ENCODE data around the gene PLEKHA1.
A peak's percentile ranks its signal among the peaks of the same experiment; 100 is the strongest.

The PLEKHA1 gene

GRCh38 chr10:122463466-122464249 lies 89.2 kb downstream of the PLEKHA1 start:
- DNase-seq, result no peak

- DNase-seq, result no peak
Observed at GRCh38 chr10:122464250-122464510, 89.7 kb downstream of the PLEKHA1 start.

- DNase-seq, result no peak
Observed at GRCh38 chr10:122464586-122464985, 90.1 kb downstream of the PLEKHA1 start.

GRCh38 chr10:122465401-122466040 lies 91.0 kb downstream of the PLEKHA1 start:
- DNase-seq, result no peak

GRCh38 chr10:122466951-122467381 lies 92.5 kb downstream of the PLEKHA1 start:
- DNase-seq, result no peak

GRCh38 chr10:122467701-122468100 lies 93.2 kb downstream of the PLEKHA1 start:
- DNase-seq, result no peak

GRCh38 chr10:122468307-122468925 lies 93.9 kb downstream of the PLEKHA1 start:
- no peak for DNase-seq

- DNase-seq, result peak; percentile 13
Observed at GRCh38 chr10:122468926-122469781, 94.6 kb downstream of the PLEKHA1 start.

GRCh38 chr10:122469848-122470247 lies 95.3 kb downstream of the PLEKHA1 start:
- DNase-seq, result no peak

GRCh38 chr10:122471531-122472177 lies 97.1 kb downstream of the PLEKHA1 start:
- DNase-seq, result no peak

GRCh38 chr10:122473116-122473515 lies 98.6 kb downstream of the PLEKHA1 start:
- no peak for DNase-seq

- DNase-seq, result no peak
Observed at GRCh38 chr10:122474131-122474818, 99.8 kb downstream of the PLEKHA1 start.

- DNase-seq, result no peak
Observed at GRCh38 chr10:122475100-122475499, 100.6 kb downstream of the PLEKHA1 start.

GRCh38 chr10:122475591-122476332 lies 101.3 kb downstream of the PLEKHA1 start:
- DNase-seq, result no peak

GRCh38 chr10:122476333-122476695 lies 101.8 kb downstream of the PLEKHA1 start:
- no peak for DNase-seq

GRCh38 chr10:122477436-122477835 lies 102.9 kb downstream of the PLEKHA1 start:
- no peak for DNase-seq

- DNase-seq, result no peak
Observed at GRCh38 chr10:122478971-122479370, 104.5 kb downstream of the PLEKHA1 start.

GRCh38 chr10:122480146-122480833 lies 105.8 kb downstream of the PLEKHA1 start:
- no peak for DNase-seq

- DNase-seq, result no peak
Observed at GRCh38 chr10:122481296-122482056, 107.0 kb downstream of the PLEKHA1 start.
